Spleen (tissue), 7 donors: Measurements from ENCODE around the gene DENND1A.

Experiments
- CTCF ChIP-seq, 11 experiments: fragments of 200-600 bp in 7 of 11; fragments of 450-650 bp in 4 of 11; sonication (generic) in 4 of 11; IDR thresholded peaks in 8 of 11; conservative IDR thresholded peaks in 3 of 11; 1 replicate in 7 of 11; 2 replicates in 4 of 11; pipeline versions ENCODE4 v1.4.0 to v1.8.0; 2016 to 2021; ENCODE audit warnings: antibody characterized with exemption in 11 of 11, inconsistent platforms in 4 of 11, mild to moderate bottlenecking in 1 of 11
- POLR2A ChIP-seq, 3 donors: fragments of 450-650 bp; IDR thresholded peaks; one replicate each; pipeline ENCODE4 v1.5.1; 2017; ENCODE audit warnings: antibody characterized with exemption in 3 of 3, mild to moderate bottlenecking in 1 of 3
- POLR2AphosphoS5 ChIP-seq, 3 donors: sonication (generic); formaldehyde crosslinking; IDR thresholded peaks; one replicate each; pipeline ENCODE4 v1.5.1; 2017; ENCODE audit warnings: antibody characterized with exemption in 3 of 3
- donor health status: DM: no; HTN: no; CAD: no; lungs with moderate emphysema.
- donor health status: DM: no; HTN: no; CAD: no.
- donor health status: DM: no; HTN: no; CAD: no.

- TF ChIP-seq CTCF (IDR thresholded peaks at IDR 0.05 in 8 of 11, conservative IDR thresholded peaks at IDR 0.05 in 3 of 11) (no peak), POLR2A (IDR thresholded peaks at IDR 0.05) (no peak), POLR2AphosphoS5 (IDR thresholded peaks at IDR 0.05) (no peak)
Measured at GRCh38 chr9:123483191-123483803, 446.6 kb downstream of the DENND1A start.
